ENCODE data around the gene MMP14. TPM values are rescaled to one million over a fixed set of nuclear protein-coding genes. Genes with fewer than 3 reads are reported as not detected.
A peak's percentile ranks its signal among the peaks of the same experiment; 100 is the strongest.

The MMP14 gene
- total RNA-seq, 1 experiment from 2014 or later: 94.4 TPM

DNA sequence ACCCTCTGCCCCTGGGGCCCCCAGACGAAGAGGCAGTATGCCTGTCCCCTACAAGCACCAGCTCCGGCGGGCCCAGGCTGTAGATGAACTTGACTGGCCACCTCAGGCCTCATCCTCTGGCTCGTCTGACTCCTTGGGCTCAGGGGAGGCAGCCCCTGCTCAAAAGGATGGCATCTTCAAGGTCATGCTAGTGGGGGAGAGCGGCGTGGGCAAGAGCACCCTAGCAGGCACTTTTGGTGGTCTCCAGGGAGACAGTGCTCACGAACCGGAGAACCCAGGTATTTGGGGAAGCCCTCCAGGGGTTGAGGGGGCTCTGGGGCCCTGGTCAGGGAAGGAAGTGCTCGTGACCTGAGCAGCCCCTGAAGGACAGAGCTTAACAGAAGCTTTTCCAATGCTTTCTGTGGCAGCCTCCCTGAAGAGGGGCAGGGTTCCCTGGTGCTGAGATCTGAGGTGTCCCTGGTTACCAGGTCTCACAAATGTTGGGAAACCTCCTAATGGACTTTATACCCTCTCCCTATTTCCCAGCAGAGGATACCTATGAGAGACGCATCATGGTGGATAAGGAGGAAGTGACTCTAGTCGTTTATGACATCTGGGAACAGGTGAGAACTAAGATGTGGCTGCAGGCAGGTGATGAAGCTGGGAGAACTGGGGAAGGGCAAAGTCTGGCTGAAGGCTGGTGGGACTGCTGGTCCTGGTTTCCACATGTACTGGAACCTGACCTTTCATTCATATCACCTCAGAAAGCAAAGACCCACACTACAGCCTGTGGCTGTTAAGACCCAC lies 48.5 kb downstream of the MMP14 start:
- no peak for TF ChIP-seq ZBTB21 (CRISPR knock-in tag; IDR thresholded peaks at IDR 0.05; ENCODE audit: borderline replicate concordance)
- TF ChIP-seq NR2C2 (CRISPR knock-in tag; IDR thresholded peaks at IDR 0.05): no peak
- TF ChIP-seq, protein P1, sequence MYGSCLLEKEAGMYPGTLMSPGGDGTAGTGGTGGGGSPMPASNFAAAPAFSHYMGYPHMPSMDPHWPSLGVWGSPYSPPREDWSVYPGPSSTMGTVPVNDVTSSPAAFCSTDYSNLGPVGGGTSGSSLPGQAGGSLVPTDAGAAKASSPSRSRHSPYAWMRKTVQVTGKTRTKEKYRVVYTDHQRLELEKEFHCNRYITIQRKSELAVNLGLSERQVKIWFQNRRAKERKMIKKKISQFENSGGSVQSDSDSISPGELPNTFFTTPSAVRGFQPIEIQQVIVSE (CRISPR knock-in tag; IDR thresholded peaks at IDR 0.05; ENCODE audit: borderline replicate concordance): no peak
- TF ChIP-seq ZNF219 (CRISPR knock-in tag; IDR thresholded peaks at IDR 0.05; ENCODE audit: borderline replicate concordance): no peak
- no peak for TF ChIP-seq JUN (CRISPR knock-in tag; IDR thresholded peaks at IDR 0.05)
- no peak for TF ChIP-seq ZNF263 (CRISPR knock-in tag; IDR thresholded peaks at IDR 0.05; ENCODE audit: low read depth)
- no peak for TF ChIP-seq NFE2L1 (CRISPR knock-in tag; IDR thresholded peaks at IDR 0.05)
- no peak for TF ChIP-seq ZNF423 (CRISPR knock-in tag; IDR thresholded peaks at IDR 0.05)
- no peak for TF ChIP-seq CREB1 (CRISPR knock-in tag; IDR thresholded peaks at IDR 0.05)
- TF ChIP-seq ESRRA (CRISPR knock-in tag; IDR thresholded peaks at IDR 0.05; ENCODE audit: borderline replicate concordance): no peak
- TF ChIP-seq, protein P2, sequence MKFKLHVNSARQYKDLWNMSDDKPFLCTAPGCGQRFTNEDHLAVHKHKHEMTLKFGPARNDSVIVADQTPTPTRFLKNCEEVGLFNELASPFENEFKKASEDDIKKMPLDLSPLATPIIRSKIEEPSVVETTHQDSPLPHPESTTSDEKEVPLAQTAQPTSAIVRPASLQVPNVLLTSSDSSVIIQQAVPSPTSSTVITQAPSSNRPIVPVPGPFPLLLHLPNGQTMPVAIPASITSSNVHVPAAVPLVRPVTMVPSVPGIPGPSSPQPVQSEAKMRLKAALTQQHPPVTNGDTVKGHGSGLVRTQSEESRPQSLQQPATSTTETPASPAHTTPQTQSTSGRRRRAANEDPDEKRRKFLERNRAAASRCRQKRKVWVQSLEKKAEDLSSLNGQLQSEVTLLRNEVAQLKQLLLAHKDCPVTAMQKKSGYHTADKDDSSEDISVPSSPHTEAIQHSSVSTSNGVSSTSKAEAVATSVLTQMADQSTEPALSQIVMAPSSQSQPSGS (CRISPR knock-in tag; IDR thresholded peaks at IDR 0.05; ENCODE audit: borderline replicate concordance, low read depth): no peak
- TF ChIP-seq GABPB1 (CRISPR knock-in tag; IDR thresholded peaks at IDR 0.05): no peak
- TF ChIP-seq, protein P3, sequence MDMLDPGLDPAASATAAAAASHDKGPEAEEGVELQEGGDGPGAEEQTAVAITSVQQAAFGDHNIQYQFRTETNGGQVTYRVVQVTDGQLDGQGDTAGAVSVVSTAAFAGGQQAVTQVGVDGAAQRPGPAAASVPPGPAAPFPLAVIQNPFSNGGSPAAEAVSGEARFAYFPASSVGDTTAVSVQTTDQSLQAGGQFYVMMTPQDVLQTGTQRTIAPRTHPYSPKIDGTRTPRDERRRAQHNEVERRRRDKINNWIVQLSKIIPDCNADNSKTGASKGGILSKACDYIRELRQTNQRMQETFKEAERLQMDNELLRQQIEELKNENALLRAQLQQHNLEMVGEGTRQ (CRISPR knock-in tag; IDR thresholded peaks at IDR 0.05): no peak
- TF ChIP-seq NFATC4 (CRISPR knock-in tag; IDR thresholded peaks at IDR 0.05): no peak
- Mint-ChIP-seq H3K4me3 (peak overlapping the region; percentile 1; the same call in 1 of the 2 replicates), H3K27ac (no peak overlapping the region), H3K36me3 (no peaks in the 10 kb centered on the region), H3K4me1 (peaks cover 45% of the 10 kb centered on the region), H3K27me3 (ENCODE audit: low read depth) (peaks cover 26% of the 10 kb centered on the region), H3K9me3 (no peaks in the 10 kb centered on the region)
- ATAC-seq (no peak), DNase-seq (ENCODE audit: low spot score) (no peak)
- ChIA-PET POLR2A (interaction anchor here (1.1 to 1.6 kb wide), 2 partner anchors 11 to 35 kb away, joined by 3 to 4 read pairs; no protein-coding TSS in a partner anchor), CTCF (interaction anchor here (1.4 to 5.1 kb wide), 6 partner anchors 13 to 314 kb away, joined by 3 to 57 read pairs (median 14); partner anchors contain the start of gene LRP10)

DNA sequence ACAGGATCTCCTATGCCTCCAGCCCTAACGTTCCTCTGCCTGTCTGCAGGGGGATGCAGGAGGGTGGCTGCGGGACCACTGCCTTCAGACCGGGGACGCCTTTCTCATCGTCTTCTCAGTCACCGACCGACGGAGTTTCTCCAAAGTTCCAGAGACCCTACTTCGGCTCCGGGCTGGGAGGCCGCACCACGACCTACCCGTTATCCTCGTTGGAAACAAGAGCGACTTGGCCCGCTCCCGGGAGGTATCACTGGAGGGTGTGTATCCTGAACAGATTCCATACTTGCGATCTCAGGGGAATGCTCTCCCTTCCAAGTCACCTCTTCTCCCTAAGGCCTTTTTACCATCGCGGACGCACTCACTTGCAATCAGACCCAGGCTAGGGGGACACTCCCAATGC lies 49.6 kb downstream of the MMP14 start:
- Mint-ChIP-seq H3K9me3 (no peaks in the 10 kb centered on the region), H3K27ac (peak overlapping the region; percentile 60), H3K4me1 (peaks cover 45% of the 10 kb centered on the region), H3K4me3 (peak overlapping the region; percentile 88), H3K36me3 (no peaks in the 10 kb centered on the region), H3K27me3 (ENCODE audit: low read depth) (peaks cover 30% of the 10 kb centered on the region)
- ChIA-PET CTCF (interaction anchor here (0.7 to 2.4 kb wide), 16 partner anchors 10 to 329 kb away, joined by 3 to 17 read pairs (median 4); partner anchors contain the start of genes DAD1 and LRP10), POLR2A (interaction anchor here (0.7 to 2.0 kb wide), 7 partner anchors 14 to 92 kb away, joined by 3 to 13 read pairs (median 4); partner anchors contain the start of gene MMP14)
- no peak for TF ChIP-seq RELA (CRISPR knock-in tag; IDR thresholded peaks at IDR 0.05; ENCODE audit: borderline replicate concordance)
- no peak for TF ChIP-seq JAZF1 (CRISPR knock-in tag; IDR thresholded peaks at IDR 0.05)
- TF ChIP-seq TCF7 (CRISPR knock-in tag; IDR thresholded peaks at IDR 0.05; ENCODE audit: low read depth): no peak
- ATAC-seq (no peak), DNase-seq (ENCODE audit: low spot score) (no peak)

DNA sequence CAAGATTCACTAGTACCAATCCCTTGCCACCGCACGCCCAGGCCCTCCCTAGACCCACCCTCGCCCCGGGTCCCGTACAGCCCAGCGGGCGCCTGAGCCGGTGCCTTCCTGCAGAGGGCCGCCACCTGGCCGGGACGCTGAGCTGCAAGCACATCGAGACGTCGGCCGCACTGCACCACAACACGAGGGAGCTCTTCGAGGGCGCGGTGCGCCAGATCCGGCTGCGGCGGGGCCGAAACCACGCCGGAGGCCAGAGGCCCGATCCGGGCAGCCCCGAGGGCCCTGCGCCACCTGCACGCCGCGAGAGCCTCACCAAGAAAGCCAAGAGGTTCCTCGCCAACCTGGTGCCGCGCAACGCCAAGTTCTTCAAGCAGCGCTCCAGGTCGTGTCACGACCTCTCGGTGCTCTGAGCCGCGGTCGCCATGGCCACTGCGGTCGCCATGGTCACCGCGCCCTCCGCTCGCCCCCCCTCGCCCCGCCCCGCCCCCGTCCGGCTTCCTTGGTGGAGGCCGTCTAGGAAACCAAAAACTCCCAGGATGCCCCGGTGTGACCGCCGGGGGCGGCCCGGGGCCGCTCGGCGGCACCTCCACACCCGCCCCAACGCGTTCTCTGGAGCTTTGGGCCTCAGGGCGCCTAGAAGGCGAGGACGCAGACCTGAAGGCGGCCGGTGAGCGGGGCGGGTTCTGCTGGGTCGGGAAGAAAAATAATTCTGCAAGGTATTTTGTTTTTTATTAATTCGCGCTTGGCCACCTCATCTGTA lies 50.3 kb downstream of the MMP14 start:
- Mint-ChIP-seq H3K36me3 (no peaks in the 10 kb centered on the region), H3K27me3 (ENCODE audit: low read depth) (peaks cover 30% of the 10 kb centered on the region), H3K4me3 (peak overlapping the region; percentile 88), H3K9me3 (no peaks in the 10 kb centered on the region), H3K4me1 (peaks cover 41% of the 10 kb centered on the region), H3K27ac (peak overlapping the region; percentile 97)
- ATAC-seq (peak; percentile 46), DNase-seq (ENCODE audit: low spot score) (peak; percentile 80)
- ChIA-PET CTCF (interaction anchor here (0.7 to 2.4 kb wide), 18 partner anchors 10 to 330 kb away, joined by 3 to 17 read pairs (median 4); partner anchors contain the start of genes DAD1, LRP10 and MMP14), POLR2A (interaction anchor here (0.7 to 2.0 kb wide), 9 partner anchors 10 to 91 kb away, joined by 3 to 13 read pairs (median 4); partner anchors contain the start of gene MMP14)
- TF ChIP-seq TEAD4 (CRISPR knock-in tag; IDR thresholded peaks at IDR 0.05) (no peak), FOXJ3 (CRISPR knock-in tag; IDR thresholded peaks at IDR 0.05; ENCODE audit: borderline replicate concordance) (peak; percentile 75; the same call in 1 of the 2 replicates), FOXK1 (CRISPR knock-in tag; IDR thresholded peaks at IDR 0.05) (peak; percentile 95), CREB1 (CRISPR knock-in tag; IDR thresholded peaks at IDR 0.05) (peak; percentile 83)
- TF ChIP-seq, protein P4, sequence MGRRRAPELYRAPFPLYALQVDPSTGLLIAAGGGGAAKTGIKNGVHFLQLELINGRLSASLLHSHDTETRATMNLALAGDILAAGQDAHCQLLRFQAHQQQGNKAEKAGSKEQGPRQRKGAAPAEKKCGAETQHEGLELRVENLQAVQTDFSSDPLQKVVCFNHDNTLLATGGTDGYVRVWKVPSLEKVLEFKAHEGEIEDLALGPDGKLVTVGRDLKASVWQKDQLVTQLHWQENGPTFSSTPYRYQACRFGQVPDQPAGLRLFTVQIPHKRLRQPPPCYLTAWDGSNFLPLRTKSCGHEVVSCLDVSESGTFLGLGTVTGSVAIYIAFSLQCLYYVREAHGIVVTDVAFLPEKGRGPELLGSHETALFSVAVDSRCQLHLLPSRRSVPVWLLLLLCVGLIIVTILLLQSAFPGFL (CRISPR knock-in tag; IDR thresholded peaks at IDR 0.05; ENCODE audit: borderline replicate concordance): 0 out of 2 replicates have a peak, but pooled peaks have one; percentile 60
- TF ChIP-seq, protein P5, sequence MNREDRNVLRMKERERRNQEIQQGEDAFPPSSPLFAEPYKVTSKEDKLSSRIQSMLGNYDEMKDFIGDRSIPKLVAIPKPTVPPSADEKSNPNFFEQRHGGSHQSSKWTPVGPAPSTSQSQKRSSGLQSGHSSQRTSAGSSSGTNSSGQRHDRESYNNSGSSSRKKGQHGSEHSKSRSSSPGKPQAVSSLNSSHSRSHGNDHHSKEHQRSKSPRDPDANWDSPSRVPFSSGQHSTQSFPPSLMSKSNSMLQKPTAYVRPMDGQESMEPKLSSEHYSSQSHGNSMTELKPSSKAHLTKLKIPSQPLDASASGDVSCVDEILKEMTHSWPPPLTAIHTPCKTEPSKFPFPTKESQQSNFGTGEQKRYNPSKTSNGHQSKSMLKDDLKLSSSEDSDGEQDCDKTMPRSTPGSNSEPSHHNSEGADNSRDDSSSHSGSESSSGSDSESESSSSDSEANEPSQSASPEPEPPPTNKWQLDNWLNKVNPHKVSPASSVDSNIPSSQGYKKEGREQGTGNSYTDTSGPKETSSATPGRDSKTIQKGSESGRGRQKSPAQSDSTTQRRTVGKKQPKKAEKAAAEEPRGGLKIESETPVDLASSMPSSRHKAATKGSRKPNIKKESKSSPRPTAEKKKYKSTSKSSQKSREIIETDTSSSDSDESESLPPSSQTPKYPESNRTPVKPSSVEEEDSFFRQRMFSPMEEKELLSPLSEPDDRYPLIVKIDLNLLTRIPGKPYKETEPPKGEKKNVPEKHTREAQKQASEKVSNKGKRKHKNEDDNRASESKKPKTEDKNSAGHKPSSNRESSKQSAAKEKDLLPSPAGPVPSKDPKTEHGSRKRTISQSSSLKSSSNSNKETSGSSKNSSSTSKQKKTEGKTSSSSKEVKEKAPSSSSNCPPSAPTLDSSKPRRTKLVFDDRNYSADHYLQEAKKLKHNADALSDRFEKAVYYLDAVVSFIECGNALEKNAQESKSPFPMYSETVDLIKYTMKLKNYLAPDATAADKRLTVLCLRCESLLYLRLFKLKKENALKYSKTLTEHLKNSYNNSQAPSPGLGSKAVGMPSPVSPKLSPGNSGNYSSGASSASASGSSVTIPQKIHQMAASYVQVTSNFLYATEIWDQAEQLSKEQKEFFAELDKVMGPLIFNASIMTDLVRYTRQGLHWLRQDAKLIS (CRISPR knock-in tag; IDR thresholded peaks at IDR 0.05; ENCODE audit: borderline replicate concordance): no peak

Data from WTC11 (cell line).